Prostate gland (tissue), 2 donors: Measurements from ENCODE around the gene SERPINH1.

ENCODE experiments used
- POLR2A ChIP-seq: fragments of 450-650 bp; IDR thresholded peaks from one replicate; pipeline ENCODE4 v1.6.1; 2016; ENCODE audit warnings: antibody characterized with exemption, mild to moderate bottlenecking
- TF ChIP-seq, protein P1 (sequence below), 4 experiments: fragments of 200-600 bp in 2 of 4; fragments of 450-650 bp in 2 of 4; sonication (generic) in 2 of 4; IDR thresholded peaks; 1 replicate in 3 of 4; 2 replicates in 1 of 4; pipeline ENCODE4 v1.5.1; 2016 to 2019; ENCODE audit warnings: antibody characterized with exemption in 4 of 4, mild to moderate bottlenecking in 2 of 4, moderate library complexity in 2 of 4

DNA sequence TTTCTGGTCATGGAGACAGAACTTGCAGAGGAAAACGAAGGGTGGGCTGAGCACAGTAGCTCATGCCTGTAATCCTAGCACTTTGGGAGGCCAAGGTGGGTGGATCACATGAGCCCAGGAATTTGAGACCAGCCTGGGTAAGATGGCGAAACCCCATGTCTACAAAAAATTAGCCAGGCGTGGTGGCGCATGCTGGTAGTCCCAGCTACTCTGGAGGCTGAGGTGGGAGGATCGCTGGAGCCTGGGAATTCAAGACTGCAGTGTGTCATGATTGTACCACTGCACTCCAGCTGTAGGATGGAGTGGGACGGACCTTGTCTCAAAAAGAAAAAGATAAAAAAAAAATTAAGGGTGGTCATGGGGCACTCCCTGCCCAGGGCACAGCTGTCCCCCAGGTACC lies 5.9 kb downstream of the SERPINH1 start:
- TF ChIP-seq, protein P1, sequence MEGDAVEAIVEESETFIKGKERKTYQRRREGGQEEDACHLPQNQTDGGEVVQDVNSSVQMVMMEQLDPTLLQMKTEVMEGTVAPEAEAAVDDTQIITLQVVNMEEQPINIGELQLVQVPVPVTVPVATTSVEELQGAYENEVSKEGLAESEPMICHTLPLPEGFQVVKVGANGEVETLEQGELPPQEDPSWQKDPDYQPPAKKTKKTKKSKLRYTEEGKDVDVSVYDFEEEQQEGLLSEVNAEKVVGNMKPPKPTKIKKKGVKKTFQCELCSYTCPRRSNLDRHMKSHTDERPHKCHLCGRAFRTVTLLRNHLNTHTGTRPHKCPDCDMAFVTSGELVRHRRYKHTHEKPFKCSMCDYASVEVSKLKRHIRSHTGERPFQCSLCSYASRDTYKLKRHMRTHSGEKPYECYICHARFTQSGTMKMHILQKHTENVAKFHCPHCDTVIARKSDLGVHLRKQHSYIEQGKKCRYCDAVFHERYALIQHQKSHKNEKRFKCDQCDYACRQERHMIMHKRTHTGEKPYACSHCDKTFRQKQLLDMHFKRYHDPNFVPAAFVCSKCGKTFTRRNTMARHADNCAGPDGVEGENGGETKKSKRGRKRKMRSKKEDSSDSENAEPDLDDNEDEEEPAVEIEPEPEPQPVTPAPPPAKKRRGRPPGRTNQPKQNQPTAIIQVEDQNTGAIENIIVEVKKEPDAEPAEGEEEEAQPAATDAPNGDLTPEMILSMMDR (IDR thresholded peaks at IDR 0.05) = no peak
- no peak for TF ChIP-seq POLR2A
